Activated naive CD4-positive, alpha-beta T cell treated with anti-CD3 and anti-CD28 coated beads, Interleukin-2, amount 50 U/mL, for 72 hours (primary cell): ENCODE results near the gene MOV10L1. TPM values are rescaled to one million over a fixed set of nuclear protein-coding genes. Genes with fewer than 3 reads are reported as not detected.

Experiments used
- ATAC-seq, 2 donors: fragments of 150-1000 bp; cut with Tn5 transposase; 2 replicates each; pipeline ENCODE4 v1.10.0; 2021; ENCODE audit warnings: mild to moderate bottlenecking in 2 of 2, moderate library complexity in 2 of 2
- DNase-seq, 2 donors: peaks; one replicate each; pipeline ENCODE4 v3.0.0; 2021 to 2022; ENCODE audit warnings: low spot score in 2 of 2
- H3K27ac Mint-ChIP-seq, 2 donors: one replicate each; pipeline ENCODE4 v1.8.0; 2022; ENCODE audit warnings: mild to moderate bottlenecking in 2 of 2, mixed read lengths in 2 of 2
- H3K36me3 Mint-ChIP-seq, 2 donors: one replicate each; pipeline ENCODE4 v1.8.0; 2022; ENCODE audit warnings: mixed read lengths in 2 of 2
- H3K9me3 Mint-ChIP-seq, 2 donors: one replicate each; pipeline ENCODE4 v1.8.0; 2022; ENCODE audit warnings: mixed read lengths in 2 of 2
- total RNA-seq, 2 donors: library from RNA; stranded (reverse); gene quantifications; one replicate each; pipeline ENCODE4 v1.2.3, GENCODE V29; 2022

Gene MOV10L1
- total RNA-seq, 2 donors from 2014 or later, result not detected

DNA sequence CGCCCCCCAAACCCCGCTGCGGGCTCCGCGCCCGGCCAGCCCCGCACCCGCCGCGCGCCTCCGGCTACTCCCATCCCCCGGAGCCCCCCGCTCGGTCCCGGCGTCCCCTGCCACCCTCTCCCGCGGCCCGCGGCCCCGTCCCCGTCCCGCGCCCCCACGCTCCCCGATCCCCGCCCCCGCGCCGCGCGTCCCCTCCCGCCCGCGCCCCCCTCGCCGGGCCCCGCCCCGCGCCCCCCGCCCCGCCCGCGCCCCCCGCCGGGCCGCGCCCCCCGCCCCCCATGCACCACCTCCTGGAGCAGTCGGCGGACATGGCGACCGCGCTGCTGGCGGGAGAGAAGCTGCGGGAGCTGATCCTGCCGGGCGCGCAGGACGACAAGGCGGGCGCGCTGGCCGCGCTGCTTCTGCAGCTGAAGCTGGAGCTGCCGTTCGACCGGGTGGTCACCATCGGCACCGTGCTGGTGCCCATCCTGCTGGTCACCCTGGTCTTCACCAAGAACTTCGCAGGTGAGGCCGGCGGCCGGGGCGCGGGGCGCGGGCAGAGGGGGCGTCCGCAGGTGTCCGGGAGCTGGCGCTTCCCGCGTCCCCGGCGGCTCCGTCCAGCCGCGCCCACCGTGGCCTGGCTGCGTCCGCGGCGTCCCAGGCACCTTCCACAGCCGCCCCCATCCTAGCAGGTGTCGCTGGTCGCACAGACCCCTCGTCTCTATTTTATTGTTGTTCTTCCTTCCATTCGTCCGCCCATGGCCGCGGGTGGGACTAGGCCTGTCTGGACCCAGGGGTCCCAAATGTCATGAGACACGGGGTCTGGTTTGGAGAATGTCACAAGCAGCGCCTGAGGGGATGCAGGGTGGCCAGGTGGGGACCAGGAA lies 80.9 kb downstream of the MOV10L1 start, which contains the start of gene PANX2:
Gene PANX2, plus strand, starts transcription at position 279 of the 866 bp plus-strand sequence. Its CDS starts 0 bp downstream, at position 279.
- peak within 1 kb of the TSS; percentile 14 to 44 for H3K27ac Mint-ChIP-seq
- H3K36me3 Mint-ChIP-seq, result no peaks in the 10 kb centered on the region
- H3K9me3 Mint-ChIP-seq, result no peaks in the 10 kb centered on the region
- DNase-seq (peak in 1 of 2 donors; percentile 58), ATAC-seq (peak in 1 of 2 donors; percentile 23)

DNA sequence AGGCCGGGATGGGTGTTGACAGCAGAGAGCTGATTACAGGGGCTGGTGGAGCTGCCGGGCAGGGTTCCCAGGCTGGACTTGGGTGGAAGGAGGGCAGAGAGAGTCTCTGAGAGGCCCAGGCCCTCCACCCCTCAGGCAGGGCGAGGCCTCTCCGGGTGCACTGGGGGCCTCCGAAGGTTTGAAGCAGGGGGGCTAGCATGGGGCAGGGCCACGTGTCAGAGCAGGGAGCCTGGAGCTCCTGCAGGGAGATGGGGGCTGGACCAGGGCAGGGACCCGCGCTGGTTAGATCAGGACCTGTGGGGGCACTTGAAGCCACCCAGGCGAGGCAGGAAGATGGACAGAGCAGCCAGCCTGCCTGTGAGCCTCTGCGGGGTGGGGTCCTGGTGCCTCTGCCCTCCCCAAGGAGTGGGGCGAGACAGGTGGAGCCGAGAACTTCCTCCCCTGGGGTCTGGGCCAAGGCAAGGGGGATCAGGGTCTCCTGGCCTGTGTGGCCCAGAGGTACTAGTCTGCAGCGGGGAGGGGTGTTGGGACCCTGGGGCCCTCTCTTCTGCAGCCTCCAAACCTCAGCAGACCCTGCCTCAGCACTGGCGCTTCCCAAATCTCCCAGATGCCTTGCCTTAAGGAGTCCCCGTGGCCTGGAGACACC lies 81.6 kb downstream of the MOV10L1 start:
- ATAC-seq (no peak), DNase-seq (peak in 1 of 2 donors; percentile 57)
- Mint-ChIP-seq H3K36me3 (no peaks in the 10 kb centered on the region), H3K27ac (peak overlapping the region; percentile 14 to 44), H3K9me3 (no peaks in the 10 kb centered on the region)

DNA sequence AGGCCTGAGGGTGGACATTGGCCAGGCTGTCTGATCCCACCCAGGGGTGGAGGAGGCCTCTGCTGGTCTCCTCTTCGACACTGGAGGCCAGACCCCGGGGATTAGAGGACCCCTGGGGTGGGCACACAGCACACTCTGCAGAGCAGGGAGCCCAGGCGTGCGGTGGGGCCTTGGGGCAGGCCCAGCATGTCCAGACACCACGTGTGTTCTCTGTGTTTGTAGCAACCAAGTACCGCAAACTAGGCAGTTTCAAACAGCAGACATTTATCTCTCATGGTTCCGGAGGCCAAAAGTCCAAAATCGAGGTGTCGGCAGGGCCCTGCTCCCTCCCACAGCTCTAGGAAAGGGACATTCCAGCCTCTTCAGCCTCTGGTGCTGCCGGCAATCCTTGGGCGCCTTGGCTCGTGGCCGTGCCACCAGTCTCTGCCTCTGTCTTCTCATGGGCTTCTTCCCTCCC lies 82.2 kb downstream of the MOV10L1 start:
- ATAC-seq, result no peak
- Mint-ChIP-seq H3K36me3 (no peaks in the 10 kb centered on the region), H3K27ac (peak overlapping the region in 1 of 2 donors; percentile 16), H3K9me3 (no peaks in the 10 kb centered on the region)
- no peak for DNase-seq

DNA sequence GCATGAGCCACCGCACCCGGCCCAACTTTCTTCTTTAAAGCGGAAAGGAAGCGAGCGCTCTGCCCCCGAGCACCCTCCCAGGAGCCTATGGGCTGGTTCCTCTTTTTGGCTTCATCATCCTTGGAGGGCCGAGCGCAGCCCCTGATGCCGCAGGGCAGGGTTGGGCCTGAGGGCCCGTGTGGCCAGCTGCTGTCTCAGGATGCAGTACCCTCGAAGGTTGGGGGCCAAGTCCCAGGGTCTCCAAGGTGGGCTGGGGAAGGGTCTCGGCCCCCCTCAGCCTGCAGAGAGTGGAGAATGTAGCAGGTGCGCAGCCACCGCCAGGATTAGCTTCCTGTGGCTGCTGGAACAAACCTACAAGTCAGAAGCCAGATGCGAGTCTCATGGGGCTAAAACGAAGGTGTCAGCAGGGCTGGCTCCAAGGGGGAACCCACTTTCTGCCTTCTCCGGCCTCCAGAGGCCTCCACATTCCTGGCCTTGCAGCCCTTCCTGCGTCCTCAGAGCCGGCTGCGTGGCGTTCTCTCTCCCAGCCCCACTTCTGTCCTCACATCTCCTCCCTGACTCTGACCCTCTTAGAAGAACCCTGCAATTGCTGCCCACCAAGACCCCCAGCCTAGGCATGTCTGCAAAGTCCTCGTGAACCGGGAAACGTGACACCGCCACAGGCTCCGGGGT lies 83.6 kb downstream of the MOV10L1 start:
- no peak overlapping the region for H3K27ac Mint-ChIP-seq
- H3K36me3 Mint-ChIP-seq, result no peaks in the 10 kb centered on the region
- ATAC-seq, result no peak
- no peak for DNase-seq
- H3K9me3 Mint-ChIP-seq, result no peaks in the 10 kb centered on the region

DNA sequence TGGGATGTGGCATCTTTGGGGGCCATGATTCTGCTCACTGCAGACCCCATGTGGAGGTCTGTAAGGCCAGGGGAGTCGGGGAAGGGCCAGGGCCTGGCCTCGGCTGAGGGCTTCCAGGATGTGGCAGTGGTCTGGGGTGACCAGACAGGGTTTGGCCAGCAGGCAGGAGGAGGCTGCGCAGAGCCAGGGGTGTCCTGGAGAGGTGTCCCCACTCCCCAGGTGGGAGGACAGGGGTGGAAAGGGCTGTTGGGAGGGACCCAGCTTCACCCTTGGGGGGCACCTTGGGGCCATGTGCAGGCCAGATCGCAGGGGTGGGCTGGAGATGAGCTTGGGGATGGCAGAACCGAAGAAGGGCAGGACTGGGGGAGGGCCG lies 84.2 kb downstream of the MOV10L1 start:
- Mint-ChIP-seq H3K9me3 (no peaks in the 10 kb centered on the region), H3K27ac (no peak overlapping the region), H3K36me3 (no peaks in the 10 kb centered on the region)
- ATAC-seq (no peak), DNase-seq (no peak)

DNA sequence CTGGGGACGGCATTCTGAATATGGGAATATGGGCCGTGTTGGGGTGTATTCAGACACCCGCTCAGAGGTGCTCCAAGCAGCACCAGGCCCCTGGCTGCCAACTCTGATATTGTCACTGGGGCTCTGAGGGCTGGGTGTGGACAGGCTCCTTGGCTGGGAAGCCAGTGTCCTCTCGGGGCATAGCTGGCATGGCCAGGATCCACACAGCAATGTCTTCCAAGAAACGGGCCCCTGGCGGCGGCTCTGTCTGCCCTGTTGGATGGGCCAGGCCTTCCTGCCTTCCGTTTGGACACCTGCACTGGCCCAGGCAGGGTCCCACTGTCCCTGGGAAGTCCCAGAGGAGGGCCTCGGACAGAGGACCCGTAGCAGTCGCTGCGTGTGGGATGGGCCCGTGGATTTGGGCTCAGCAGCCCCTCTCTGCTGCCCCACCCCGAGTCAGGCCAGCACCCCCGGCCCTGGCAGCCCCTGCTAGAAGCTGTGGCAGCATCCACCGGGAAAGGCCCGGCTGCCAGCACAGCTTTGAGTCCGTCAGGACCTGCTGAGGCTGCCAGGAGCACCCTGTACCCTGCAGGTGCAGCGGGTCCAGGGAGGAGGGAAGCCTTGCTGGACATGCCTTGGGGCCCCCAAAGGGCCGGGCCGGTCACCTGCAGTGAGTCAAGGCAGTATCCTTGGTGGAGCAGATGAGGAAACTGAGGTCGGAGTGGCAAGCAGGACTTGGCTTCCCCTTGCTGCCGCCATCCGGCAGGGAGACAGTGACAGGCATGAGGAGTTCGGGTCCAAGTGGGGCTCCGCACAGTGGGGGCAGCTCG lies 84.8 kb downstream of the MOV10L1 start:
- no peaks in the 10 kb centered on the region for H3K36me3 Mint-ChIP-seq
- H3K27ac Mint-ChIP-seq, result no peak overlapping the region
- DNase-seq, result no peak
- no peak for ATAC-seq
- H3K9me3 Mint-ChIP-seq, result no peaks in the 10 kb centered on the region

DNA sequence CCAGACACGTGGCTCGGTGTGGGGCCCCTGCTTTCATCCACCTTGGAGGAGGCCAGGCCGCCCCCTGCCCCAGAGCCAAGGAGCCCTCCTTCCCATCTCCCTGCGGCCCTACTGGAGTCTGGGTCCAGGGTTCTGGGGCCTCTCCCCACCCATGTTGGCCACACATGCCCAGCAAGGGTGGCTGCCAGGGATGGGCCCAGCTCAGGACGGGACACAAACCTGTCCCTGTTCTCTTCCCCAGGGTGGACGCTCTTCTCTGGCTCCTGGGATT lies 85.3 kb downstream of the MOV10L1 start:
- Mint-ChIP-seq H3K27ac (no peak overlapping the region), H3K9me3 (no peaks in the 10 kb centered on the region), H3K36me3 (no peaks in the 10 kb centered on the region)
- ATAC-seq, result no peak
- no peak for DNase-seq

DNA sequence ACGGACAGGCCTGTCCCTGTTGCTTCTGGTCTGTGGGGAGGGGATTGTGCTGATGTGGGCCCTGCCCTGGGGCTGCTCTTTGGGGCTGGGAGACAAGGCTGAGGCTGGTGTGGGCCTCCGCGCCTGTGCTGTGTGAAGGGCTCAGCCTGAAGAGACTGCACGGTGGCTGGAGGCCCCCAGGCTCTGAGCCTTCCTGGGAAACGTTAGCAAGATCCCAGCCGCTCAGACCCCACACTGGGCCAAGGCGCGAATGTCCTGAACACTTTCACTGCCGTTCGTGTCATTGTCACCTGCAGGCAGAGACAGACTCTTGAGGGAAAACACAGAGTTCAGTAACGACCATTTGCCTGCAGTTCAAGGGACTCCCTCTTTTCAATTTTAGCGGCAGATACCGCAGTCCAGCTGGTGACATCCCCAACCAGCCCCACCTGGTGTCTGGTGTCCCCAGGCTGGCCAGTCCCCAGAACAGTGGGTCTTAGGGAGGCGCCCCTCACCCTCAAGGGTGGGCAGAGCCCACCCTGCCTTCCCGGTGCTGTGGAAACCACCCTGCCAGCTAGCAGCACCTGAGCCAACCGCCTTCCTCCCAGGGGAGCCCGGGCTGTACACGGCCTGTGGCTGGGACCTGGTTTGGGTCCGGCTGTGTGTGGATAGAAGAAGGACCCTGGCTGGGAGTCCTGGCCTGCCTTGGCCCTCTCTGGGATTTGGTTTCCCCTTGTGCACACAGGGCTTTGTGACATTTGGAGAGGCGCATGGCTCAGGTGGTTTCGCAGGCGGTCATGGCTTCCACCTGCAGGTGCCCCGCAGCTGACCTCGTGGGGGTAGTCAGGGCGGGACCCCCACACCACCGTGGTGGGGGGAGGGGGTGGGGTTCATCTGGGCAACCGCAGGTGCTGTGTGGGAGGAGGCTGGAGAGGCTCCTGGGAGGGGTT lies 86.4 kb downstream of the MOV10L1 start:
- no peak for DNase-seq

DNA sequence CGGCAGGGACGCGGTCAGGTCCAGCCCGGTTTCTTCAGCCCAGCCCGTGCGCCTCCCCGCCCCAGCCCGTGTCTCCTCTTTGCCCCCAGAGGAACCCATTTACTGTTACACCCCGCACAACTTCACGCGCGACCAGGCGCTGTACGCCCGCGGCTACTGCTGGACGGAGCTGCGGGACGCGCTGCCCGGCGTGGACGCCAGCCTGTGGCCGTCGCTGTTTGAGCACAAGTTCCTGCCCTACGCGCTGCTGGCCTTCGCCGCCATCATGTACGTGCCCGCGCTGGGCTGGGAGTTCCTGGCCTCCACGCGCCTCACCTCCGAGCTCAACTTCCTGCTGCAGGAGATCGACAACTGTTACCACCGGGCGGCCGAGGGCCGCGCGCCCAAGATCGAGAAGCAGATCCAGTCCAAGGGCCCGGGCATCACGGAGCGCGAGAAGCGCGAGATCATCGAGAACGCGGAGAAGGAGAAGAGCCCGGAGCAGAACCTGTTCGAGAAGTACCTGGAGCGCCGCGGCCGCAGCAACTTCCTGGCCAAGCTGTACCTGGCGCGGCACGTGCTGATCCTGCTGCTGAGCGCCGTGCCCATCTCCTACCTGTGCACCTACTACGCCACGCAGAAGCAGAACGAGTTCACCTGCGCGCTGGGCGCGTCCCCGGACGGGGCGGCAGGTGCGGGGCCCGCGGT lies 87.2 kb downstream of the MOV10L1 start:
- ATAC-seq, result no peak
- no peak overlapping the region for H3K27ac Mint-ChIP-seq
- no peaks in the 10 kb centered on the region for H3K9me3 Mint-ChIP-seq
- H3K36me3 Mint-ChIP-seq, result no peaks in the 10 kb centered on the region
- DNase-seq, result no peak

More for the DNA sequence above, 86.4 kb downstream of the MOV10L1 start:
- no peak for ATAC-seq
- Mint-ChIP-seq H3K27ac (no peak overlapping the region), H3K36me3 (no peaks in the 10 kb centered on the region), H3K9me3 (no peaks in the 10 kb centered on the region)

DNA sequence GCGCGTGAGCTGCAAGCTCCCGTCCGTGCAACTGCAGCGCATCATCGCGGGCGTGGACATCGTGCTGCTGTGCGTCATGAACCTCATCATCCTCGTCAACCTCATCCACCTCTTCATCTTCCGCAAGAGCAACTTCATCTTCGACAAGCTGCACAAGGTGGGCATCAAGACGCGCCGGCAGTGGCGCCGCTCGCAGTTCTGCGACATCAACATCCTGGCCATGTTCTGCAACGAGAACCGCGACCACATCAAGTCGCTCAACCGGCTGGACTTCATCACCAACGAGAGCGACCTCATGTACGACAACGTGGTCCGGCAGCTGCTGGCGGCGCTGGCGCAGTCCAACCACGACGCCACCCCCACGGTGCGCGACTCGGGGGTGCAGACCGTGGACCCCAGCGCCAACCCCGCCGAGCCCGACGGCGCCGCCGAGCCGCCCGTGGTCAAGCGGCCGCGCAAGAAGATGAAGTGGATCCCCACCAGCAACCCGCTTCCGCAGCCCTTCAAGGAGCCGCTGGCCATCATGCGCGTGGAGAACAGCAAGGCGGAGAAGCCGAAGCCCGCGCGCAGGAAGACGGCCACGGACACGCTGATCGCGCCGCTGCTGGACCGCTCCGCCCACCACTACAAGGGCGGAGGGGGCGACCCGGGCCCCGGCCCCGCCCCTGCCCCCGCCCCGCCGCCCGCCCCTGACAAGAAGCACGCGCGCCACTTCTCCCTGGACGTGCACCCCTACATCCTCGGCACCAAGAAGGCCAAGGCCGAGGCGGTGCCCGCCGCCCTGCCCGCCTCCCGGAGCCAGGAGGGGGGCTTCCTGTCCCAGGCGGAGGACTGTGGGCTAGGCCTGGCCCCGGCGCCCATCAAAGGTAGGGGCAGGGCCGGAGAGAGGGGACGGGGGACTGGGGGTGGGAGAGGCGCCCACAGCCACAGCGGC lies 88.0 kb downstream of the MOV10L1 start:
- H3K36me3 Mint-ChIP-seq, result no peaks in the 10 kb centered on the region

DNA sequence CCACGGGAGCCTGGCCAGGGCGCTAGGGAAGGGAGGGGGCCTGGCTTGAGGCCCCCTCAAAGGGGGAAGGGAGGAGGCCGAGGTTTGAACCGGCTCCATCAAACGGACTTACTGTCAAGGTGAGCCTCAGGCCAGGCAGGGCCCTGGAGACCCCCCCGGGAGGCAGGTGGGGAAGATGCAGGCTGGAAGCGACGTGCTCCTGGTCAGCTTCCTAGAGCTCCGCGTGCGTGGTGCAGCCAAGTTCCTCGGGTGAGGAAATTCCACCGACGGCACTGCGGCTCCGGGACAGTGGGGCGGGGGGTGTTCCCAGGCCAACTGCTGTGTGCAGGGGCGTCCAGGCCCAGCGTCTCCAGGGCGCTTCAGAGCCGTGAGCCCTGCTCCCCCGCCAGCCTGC lies 88.7 kb downstream of the MOV10L1 start:
- H3K36me3 Mint-ChIP-seq, result no peaks in the 10 kb centered on the region
- H3K9me3 Mint-ChIP-seq, result no peaks in the 10 kb centered on the region
- DNase-seq (no peak), ATAC-seq (no peak)
- no peak overlapping the region for H3K27ac Mint-ChIP-seq

More for the DNA sequence above, 88.0 kb downstream of the MOV10L1 start:
- no peak overlapping the region for H3K27ac Mint-ChIP-seq
- H3K9me3 Mint-ChIP-seq, result no peaks in the 10 kb centered on the region
- ATAC-seq, result no peak
- no peak for DNase-seq

DNA sequence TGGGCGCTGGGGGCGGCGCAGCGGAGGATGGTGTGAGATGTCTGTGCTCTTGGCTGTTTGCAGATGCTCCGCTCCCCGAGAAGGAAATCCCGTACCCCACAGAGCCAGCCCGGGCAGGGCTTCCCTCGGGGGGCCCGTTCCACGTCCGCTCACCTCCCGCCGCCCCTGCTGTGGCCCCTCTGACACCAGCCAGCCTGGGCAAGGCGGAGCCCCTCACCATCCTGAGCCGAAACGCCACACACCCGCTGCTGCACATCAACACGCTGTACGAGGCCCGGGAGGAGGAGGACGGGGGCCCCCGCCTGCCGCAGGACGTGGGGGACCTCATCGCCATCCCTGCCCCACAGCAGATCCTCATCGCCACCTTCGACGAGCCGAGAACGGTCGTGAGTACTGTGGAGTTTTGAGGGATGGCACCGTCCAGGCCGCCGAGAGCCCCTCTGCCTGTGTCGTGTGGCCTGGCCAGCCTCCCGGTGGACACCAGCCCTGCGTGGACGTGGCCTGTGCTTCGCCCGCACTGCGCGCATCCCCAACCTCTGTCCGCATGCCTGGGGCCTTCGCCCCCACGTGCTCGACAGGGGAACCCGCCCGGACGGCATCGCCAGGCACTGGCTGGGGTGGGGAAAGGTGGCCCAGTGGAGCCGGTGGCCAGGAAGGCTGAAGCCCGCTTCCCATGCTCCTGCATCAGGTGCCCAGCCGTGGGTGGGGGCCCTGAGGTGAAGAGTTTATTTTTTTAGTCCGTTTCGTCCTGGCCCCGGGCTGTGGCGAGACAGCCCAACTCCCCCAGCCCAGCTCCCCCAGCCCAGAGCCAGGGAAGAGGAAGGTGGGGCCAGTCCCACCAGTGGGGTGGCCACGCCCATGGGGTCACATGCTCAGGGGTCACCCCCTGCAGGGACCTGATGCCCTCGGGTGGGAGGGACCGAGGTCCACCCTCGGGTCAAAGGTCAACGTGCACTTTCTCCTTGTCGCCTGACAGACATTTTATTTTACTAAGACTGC lies 89.4 kb downstream of the MOV10L1 start:
- no peak for ATAC-seq
- Mint-ChIP-seq H3K27ac (no peak overlapping the region), H3K36me3 (no peaks in the 10 kb centered on the region), H3K9me3 (no peaks in the 10 kb centered on the region)
- no peak for DNase-seq

DNA sequence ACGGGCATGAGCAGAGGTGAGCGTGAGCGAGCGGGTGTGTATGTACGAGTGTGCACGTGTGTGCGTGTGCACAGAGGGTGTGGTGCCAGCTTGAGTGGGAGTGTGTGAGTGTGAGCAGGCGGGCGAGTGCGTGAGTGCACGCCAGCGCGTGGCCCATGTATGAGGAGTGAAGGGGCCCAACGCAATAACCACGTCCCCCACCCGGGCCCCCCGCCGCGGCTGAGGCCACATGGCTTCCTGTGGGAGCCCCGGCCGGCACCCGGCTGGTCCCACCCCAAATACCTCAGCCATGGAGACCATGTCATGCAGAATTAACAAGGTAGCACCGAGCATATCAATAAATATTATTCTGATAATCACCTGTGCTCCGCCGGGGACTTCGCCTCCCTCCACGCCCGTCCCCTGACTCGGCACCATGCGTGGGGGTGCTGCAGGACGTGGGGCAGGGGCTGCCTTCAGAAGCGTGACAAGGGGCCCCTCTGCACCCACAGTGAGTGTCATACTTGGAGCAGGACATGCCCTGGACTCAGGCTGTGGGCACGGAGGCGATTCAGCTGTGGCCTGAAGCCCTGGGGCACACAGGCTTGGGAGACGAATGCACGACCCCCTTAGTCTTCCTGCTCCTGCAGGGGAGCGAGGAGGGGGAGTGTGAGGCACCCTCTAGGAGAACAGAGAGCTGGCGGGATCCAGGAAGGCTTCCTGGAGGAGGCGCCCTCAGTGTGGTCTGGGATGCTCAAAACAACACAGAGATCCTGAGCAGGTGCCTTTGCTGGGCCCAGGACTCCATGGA lies 90.3 kb downstream of the MOV10L1 start:
- Mint-ChIP-seq H3K9me3 (no peaks in the 10 kb centered on the region), H3K27ac (no peak overlapping the region), H3K36me3 (no peaks in the 10 kb centered on the region)
- ATAC-seq, result no peak
- no peak for DNase-seq
